Liver (tissue), 9 donors: ENCODE results near the gene WNT3A. TPM values are rescaled to one million over a fixed set of nuclear protein-coding genes. Genes with fewer than 3 reads are reported as not detected.

Experiments used
- DNase-seq: peaks from one replicate; pipeline ENCODE4 v3.0.0-alpha.2; 2017; ENCODE audit warnings: low spot score
- H3K27ac ChIP-seq, 2 donors: one replicate each; pipeline ENCODE4 v1.7.0; 2013; ENCODE audit warnings: inconsistent platforms in 2 of 2, low read length in 2 of 2, control low read depth in 1 of 2, low read depth in 1 of 2, mild to moderate bottlenecking in 1 of 2
- H3K27me3 ChIP-seq, 4 donors: one replicate each; pipeline versions ENCODE4 v1.6.1 to v1.7.0; 2013; ENCODE audit warnings: low read length in 3 of 4, inconsistent platforms in 1 of 4, mild to moderate bottlenecking in 1 of 4, moderate library complexity in 1 of 4; ENCODE audit not compliant: control insufficient read depth in 4 of 4, insufficient read depth in 4 of 4
- H3K36me3 ChIP-seq, 4 donors: one replicate each; pipeline versions ENCODE4 v1.6.1 to v1.7.0; 2013; ENCODE audit warnings: low read length in 3 of 4, mild to moderate bottlenecking in 3 of 4, low read depth in 1 of 4, moderate library complexity in 1 of 4; ENCODE audit not compliant: control insufficient read depth in 4 of 4, insufficient read depth in 3 of 4
- H3K4me1 ChIP-seq, 4 donors: one replicate each; pipeline versions ENCODE4 v1.6.1 to v1.7.0; 2013; ENCODE audit warnings: low read length in 3 of 4, mild to moderate bottlenecking in 3 of 4, moderate library complexity in 1 of 4; ENCODE audit not compliant: control insufficient read depth in 4 of 4, insufficient read depth in 4 of 4
- H3K4me3 ChIP-seq, 3 donors: one replicate each; pipeline versions ENCODE4 v1.6.1 to v1.7.0; 2013; ENCODE audit warnings: low read length in 3 of 3, control low read depth in 1 of 3, low read depth in 1 of 3, mild to moderate bottlenecking in 1 of 3
- H3K9ac ChIP-seq, 2 donors: one replicate each; pipeline ENCODE4 v1.7.0; 2013; ENCODE audit warnings: low read length in 2 of 2, mild to moderate bottlenecking in 2 of 2, moderate library complexity in 2 of 2, control low read depth in 1 of 2, low read depth in 1 of 2
- H3K9me3 ChIP-seq, 4 donors: one replicate each; pipeline versions ENCODE4 v1.6.1 to v1.7.0; 2013; ENCODE audit warnings: low read length in 3 of 4; ENCODE audit not compliant: control insufficient read depth in 4 of 4
- EGR1 ChIP-seq, 2 donors: IDR thresholded peaks; 2 replicates each; pipeline ENCODE4 v1.6.1; 2016 to 2018; ENCODE audit warnings: antibody characterized with exemption in 2 of 2, low read depth in 2 of 2
- FOXA1 ChIP-seq: IDR thresholded peaks from 2 replicates; pipeline ENCODE4 v1.6.1; 2016; ENCODE audit warnings: antibody characterized with exemption
- FOXA2 ChIP-seq: IDR thresholded peaks from 2 replicates; pipeline ENCODE4 v1.6.1; 2016; ENCODE audit warnings: antibody characterized with exemption
- HNF4G ChIP-seq: IDR thresholded peaks from 2 replicates; pipeline ENCODE4 v1.6.1; 2016; ENCODE audit warnings: antibody characterized with exemption
- JUND ChIP-seq, 2 donors: IDR thresholded peaks; 2 replicates each; pipeline ENCODE4 v1.6.1; 2016; ENCODE audit warnings: antibody characterized with exemption in 2 of 2
- NR2F2 ChIP-seq: IDR thresholded peaks from 2 replicates; pipeline ENCODE4 v1.6.1; 2016; ENCODE audit warnings: antibody characterized with exemption
- RAD21 ChIP-seq, 2 donors: IDR thresholded peaks; 2 replicates each; pipeline ENCODE4 v1.6.1; 2016; ENCODE audit warnings: antibody characterized with exemption in 2 of 2, mild to moderate bottlenecking in 2 of 2
- TAF1 ChIP-seq: conservative IDR thresholded peaks from 2 replicates; pipeline ENCODE4 v1.6.1; 2016; ENCODE audit warnings: antibody characterized with exemption, mild to moderate bottlenecking
- YY1 ChIP-seq: IDR thresholded peaks from 2 replicates; pipeline ENCODE4 v1.6.1; 2016; ENCODE audit warnings: antibody characterized with exemption, mild to moderate bottlenecking
- WGBS: extraction: QIAGEN DNeasy Blood & Tissue Kit; methylation state at CpG from one replicate; pipeline ENCODE4 v1.1.7; 2013; 5-methylcytosine and 5-hydroxymethylcytosine counted together
- polyA plus RNA-seq, 2 donors: library from polyadenylated mRNA; stranded (reverse) in 1 of 2; unstranded in 1 of 2; fragments of 200-250 nt in 1 of 2; fragments of >200 nt in 1 of 2; fragmentation: Nextera tagmentation in 1 of 2; extraction: Ambion mirVana in 1 of 2; gene quantifications; one replicate each; pipeline versions ENCODE4 v1.2.1 to v1.2.3, GENCODE V29; 2013 to 2015
- total RNA-seq, 2 donors: library from RNA; depleted of rRNA; stranded (reverse); fragments of >200 nt; gene quantifications; one replicate each; pipeline ENCODE4 v1.2.3, GENCODE V29; 2014
- TF ChIP-seq, protein P1 (sequence below): IDR thresholded peaks from 2 replicates; pipeline ENCODE4 v1.6.1; 2016; ENCODE audit warnings: antibody characterized with exemption, mild to moderate bottlenecking
- TF ChIP-seq, protein P2 (sequence below): IDR thresholded peaks from 2 replicates; pipeline ENCODE4 v1.6.1; 2016; ENCODE audit warnings: antibody characterized with exemption
- TF ChIP-seq, protein P3 (sequence below): IDR thresholded peaks from 2 replicates; pipeline ENCODE4 v1.6.1; 2016; ENCODE audit warnings: antibody characterized with exemption
- TF ChIP-seq, protein P4 (sequence below): IDR thresholded peaks from 2 replicates; pipeline ENCODE4 v1.6.1; 2016; ENCODE audit warnings: antibody characterized with exemption
- TF ChIP-seq, protein P5 (sequence below): fragments of 150-350 bp; IDR thresholded peaks from 2 replicates; pipeline ENCODE4 v1.5.1; 2017; ENCODE audit warnings: improper control_type of control experiment, low read depth, low read length; ENCODE audit not compliant: missing input control
- donor health status: healthy.
- donor health status: healthy.
- donor health status: healthy.
- donor health status: healthy.
- donor health status: healthy.

Gene WNT3A
- total and polyA plus RNA-seq, 4 donors = not detected

DNA sequence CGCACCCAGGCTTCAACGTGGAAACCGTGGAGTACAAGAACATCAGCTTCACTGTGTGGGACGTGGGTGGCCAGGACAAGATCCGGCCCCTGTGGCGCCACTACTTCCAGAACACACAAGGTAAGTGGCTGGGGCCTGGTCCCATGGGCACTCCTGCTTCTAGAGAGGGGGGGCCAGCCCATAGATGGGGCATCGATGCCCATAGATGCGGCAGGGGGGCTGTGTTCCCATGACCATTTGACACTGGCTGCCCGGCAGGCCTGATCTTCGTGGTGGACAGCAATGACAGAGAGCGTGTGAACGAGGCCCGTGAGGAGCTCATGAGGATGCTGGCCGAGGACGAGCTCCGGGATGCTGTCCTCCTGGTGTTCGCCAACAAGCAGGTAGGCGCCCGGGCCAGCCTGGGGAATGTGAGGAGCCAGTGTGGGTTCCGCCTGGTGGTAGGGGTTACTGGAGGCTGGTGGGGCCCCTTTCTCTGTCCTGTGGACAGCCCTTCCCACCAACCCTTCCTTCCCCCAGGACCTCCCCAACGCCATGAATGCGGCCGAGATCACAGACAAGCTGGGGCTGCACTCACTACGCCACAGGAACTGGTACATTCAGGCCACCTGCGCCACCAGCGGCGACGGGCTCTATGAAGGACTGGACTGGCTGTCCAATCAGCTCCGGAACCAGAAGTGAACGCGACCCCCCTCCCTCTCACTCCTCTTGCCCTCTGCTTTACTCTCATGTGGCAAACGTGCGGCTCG lies 90.7 kb downstream of the WNT3A start:
- DNase-seq = peak; percentile 26
- Histone ChIP-seq H3K27me3 (no peaks in the 10 kb centered on the region), H3K9me3 (peaks cover 0 to 12% (median 7%) of the 10 kb centered on the region in 4 donors), H3K9ac (no peak overlapping the region), H3K27ac (no peak overlapping the region), H3K4me1 (peaks cover 8 to 25% (median 12%) of the 10 kb centered on the region in 4 donors), H3K4me3 (no peak overlapping the region), H3K36me3 (peaks cover 11 to 31% (median 24%) of the 10 kb centered on the region in 4 donors)
- TF ChIP-seq, protein P1, sequence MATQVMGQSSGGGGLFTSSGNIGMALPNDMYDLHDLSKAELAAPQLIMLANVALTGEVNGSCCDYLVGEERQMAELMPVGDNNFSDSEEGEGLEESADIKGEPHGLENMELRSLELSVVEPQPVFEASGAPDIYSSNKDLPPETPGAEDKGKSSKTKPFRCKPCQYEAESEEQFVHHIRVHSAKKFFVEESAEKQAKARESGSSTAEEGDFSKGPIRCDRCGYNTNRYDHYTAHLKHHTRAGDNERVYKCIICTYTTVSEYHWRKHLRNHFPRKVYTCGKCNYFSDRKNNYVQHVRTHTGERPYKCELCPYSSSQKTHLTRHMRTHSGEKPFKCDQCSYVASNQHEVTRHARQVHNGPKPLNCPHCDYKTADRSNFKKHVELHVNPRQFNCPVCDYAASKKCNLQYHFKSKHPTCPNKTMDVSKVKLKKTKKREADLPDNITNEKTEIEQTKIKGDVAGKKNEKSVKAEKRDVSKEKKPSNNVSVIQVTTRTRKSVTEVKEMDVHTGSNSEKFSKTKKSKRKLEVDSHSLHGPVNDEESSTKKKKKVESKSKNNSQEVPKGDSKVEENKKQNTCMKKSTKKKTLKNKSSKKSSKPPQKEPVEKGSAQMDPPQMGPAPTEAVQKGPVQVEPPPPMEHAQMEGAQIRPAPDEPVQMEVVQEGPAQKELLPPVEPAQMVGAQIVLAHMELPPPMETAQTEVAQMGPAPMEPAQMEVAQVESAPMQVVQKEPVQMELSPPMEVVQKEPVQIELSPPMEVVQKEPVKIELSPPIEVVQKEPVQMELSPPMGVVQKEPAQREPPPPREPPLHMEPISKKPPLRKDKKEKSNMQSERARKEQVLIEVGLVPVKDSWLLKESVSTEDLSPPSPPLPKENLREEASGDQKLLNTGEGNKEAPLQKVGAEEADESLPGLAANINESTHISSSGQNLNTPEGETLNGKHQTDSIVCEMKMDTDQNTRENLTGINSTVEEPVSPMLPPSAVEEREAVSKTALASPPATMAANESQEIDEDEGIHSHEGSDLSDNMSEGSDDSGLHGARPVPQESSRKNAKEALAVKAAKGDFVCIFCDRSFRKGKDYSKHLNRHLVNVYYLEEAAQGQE = no peak
- TF ChIP-seq FOXA2 (no peak), TAF1 (no peak), NR2F2 (no peak), RAD21 (IDR thresholded peaks at IDR 0.05) (no peak), FOXA1 (no peak), YY1 (no peak), HNF4G (no peak), JUND (IDR thresholded peaks at IDR 0.05) (no peak), EGR1 (IDR thresholded peaks at IDR 0.05; ENCODE audit: low read depth in 2 of 2) (no peak)
- TF ChIP-seq, protein P2, sequence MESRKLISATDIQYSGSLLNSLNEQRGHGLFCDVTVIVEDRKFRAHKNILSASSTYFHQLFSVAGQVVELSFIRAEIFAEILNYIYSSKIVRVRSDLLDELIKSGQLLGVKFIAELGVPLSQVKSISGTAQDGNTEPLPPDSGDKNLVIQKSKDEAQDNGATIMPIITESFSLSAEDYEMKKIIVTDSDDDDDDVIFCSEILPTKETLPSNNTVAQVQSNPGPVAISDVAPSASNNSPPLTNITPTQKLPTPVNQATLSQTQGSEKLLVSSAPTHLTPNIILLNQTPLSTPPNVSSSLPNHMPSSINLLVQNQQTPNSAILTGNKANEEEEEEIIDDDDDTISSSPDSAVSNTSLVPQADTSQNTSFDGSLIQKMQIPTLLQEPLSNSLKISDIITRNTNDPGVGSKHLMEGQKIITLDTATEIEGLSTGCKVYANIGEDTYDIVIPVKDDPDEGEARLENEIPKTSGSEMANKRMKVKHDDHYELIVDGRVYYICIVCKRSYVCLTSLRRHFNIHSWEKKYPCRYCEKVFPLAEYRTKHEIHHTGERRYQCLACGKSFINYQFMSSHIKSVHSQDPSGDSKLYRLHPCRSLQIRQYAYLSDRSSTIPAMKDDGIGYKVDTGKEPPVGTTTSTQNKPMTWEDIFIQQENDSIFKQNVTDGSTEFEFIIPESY = no peak
- TF ChIP-seq, protein P3, sequence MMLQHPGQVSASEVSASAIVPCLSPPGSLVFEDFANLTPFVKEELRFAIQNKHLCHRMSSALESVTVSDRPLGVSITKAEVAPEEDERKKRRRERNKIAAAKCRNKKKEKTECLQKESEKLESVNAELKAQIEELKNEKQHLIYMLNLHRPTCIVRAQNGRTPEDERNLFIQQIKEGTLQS = no peak
- TF ChIP-seq, protein P4, sequence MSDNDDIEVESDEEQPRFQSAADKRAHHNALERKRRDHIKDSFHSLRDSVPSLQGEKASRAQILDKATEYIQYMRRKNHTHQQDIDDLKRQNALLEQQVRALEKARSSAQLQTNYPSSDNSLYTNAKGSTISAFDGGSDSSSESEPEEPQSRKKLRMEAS = no peak
- TF ChIP-seq, protein P5, sequence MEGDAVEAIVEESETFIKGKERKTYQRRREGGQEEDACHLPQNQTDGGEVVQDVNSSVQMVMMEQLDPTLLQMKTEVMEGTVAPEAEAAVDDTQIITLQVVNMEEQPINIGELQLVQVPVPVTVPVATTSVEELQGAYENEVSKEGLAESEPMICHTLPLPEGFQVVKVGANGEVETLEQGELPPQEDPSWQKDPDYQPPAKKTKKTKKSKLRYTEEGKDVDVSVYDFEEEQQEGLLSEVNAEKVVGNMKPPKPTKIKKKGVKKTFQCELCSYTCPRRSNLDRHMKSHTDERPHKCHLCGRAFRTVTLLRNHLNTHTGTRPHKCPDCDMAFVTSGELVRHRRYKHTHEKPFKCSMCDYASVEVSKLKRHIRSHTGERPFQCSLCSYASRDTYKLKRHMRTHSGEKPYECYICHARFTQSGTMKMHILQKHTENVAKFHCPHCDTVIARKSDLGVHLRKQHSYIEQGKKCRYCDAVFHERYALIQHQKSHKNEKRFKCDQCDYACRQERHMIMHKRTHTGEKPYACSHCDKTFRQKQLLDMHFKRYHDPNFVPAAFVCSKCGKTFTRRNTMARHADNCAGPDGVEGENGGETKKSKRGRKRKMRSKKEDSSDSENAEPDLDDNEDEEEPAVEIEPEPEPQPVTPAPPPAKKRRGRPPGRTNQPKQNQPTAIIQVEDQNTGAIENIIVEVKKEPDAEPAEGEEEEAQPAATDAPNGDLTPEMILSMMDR = no peak
- WGBS = 94% methylated on average over 34 of the region's 34 CpGs
